GM12875 (cell line): ENCODE measurements around the gene LRRC38.

Experiments used
- H3K4me3 ChIP-seq: one replicate; pipeline ENCODE4 v1.5.1; 2011; ENCODE audit warnings: low read depth, low read length, control low read depth
- CTCF ChIP-seq: IDR thresholded peaks from 2 replicates; pipeline ENCODE4 v1.5.1; 2011; ENCODE audit warnings: low read depth, mild to moderate bottlenecking, control low read depth, inconsistent platforms, low read length, moderate library complexity, borderline replicate concordance; ENCODE audit not compliant: insufficient read depth

Gene LRRC38

GRCh38 chr1:13478692-13479091, 35.1 kb downstream of the LRRC38 start:
- H3K4me3 ChIP-seq = no peak overlapping the region
- no peak for TF ChIP-seq CTCF

GRCh38 chr1:13469343-13469742, 44.5 kb downstream of the LRRC38 start:
- TF ChIP-seq CTCF = peak; percentile 26; the same call in 1 of the 2 replicates

GRCh38 chr1:13465515-13465914, 48.3 kb downstream of the LRRC38 start:
- no peak for TF ChIP-seq CTCF
- H3K4me3 ChIP-seq = no peak overlapping the region

More at GRCh38 chr1:13469343-13469742, 44.5 kb downstream of the LRRC38 start:
- H3K4me3 ChIP-seq = no peak overlapping the region

GRCh38 chr1:13462682-13463081, 51.1 kb downstream of the LRRC38 start:
- H3K4me3 ChIP-seq = no peak overlapping the region

GRCh38 chr1:13461977-13462376, 51.8 kb downstream of the LRRC38 start:
- TF ChIP-seq CTCF = no peak
- H3K4me3 ChIP-seq = no peak overlapping the region

More at GRCh38 chr1:13462682-13463081, 51.1 kb downstream of the LRRC38 start:
- no peak for TF ChIP-seq CTCF

- no peak for TF ChIP-seq CTCF
- H3K4me3 ChIP-seq = no peak overlapping the region
Observed at GRCh38 chr1:13456904-13457532, 56.8 kb downstream of the LRRC38 start.

- no peak overlapping the region for H3K4me3 ChIP-seq
- TF ChIP-seq CTCF = no peak
Observed at GRCh38 chr1:13451399-13451965, 62.3 kb downstream of the LRRC38 start.
